Measurements from ENCODE around the gene AP3S2. TPM values are rescaled to one million over a fixed set of nuclear protein-coding genes. Genes with fewer than 3 reads are reported as not detected.

The AP3S2 gene
- total RNA-seq, 2 donors from 2014 or later: 43.7 to 44.7 TPM

GRCh38 chr15:89916660-89917059, 22.9 kb upstream of the AP3S2 start:
- H3K27me3 ChIP-seq (replicated peaks; ENCODE audit: insufficient read depth): no peaks in the 10 kb centered on the region
- no peaks in the 10 kb centered on the region for H3K4me1 ChIP-seq (replicated peaks)
- H3K36me3 ChIP-seq: no peaks in the 10 kb centered on the region
- no peak overlapping the region for H3K27ac ChIP-seq
- 61% methylated on average over 3 of the region's 3 CpGs for WGBS
- intact Hi-C loops (cut with DNase I): no loop called here
- H3K4me3 ChIP-seq: no peak overlapping the region
- TF ChIP-seq POLR2AphosphoS5 (IDR thresholded peaks at IDR 0.05) (no peak), CTCF (IDR thresholded peaks at IDR 0.05) (no peak), POLR2A (IDR thresholded peaks at IDR 0.05) (no peak)
- DNase-seq (ENCODE audit: low spot score): no peak
- no peaks in the 10 kb centered on the region for H3K9me3 ChIP-seq

- no peaks in the 10 kb centered on the region for H3K36me3 ChIP-seq
- peak; percentile 37 for DNase-seq (ENCODE audit: low spot score)
- H3K4me3 ChIP-seq: peak within 1 kb of the TSS; percentile 65 to 78
- no peaks in the 10 kb centered on the region for H3K9me3 ChIP-seq
- intact Hi-C loops (cut with DNase I): loop anchor here (2.0 kb wide), 1 partner anchor 158 kb away; no protein-coding TSS in a partner anchor
- 7% methylated on average over 54 of the region's 57 CpGs for WGBS
- H3K27me3 ChIP-seq (replicated peaks; ENCODE audit: insufficient read depth): no peaks in the 10 kb centered on the region
- no peak for TF ChIP-seq POLR2A (IDR thresholded peaks at IDR 0.05)
- TF ChIP-seq POLR2AphosphoS5 (IDR thresholded peaks at IDR 0.05): no peak
- TF ChIP-seq CTCF (IDR thresholded peaks at IDR 0.05): no peak
- H3K4me1 ChIP-seq (replicated peaks): no peaks in the 10 kb centered on the region
- peak within 1 kb of the TSS; percentile 84 to 87 for H3K27ac ChIP-seq
Observed at GRCh38 chr15:89912674-89913396, 19.0 kb upstream of the AP3S2 start, which contains the start of gene ARPIN. Gene ARPIN, minus strand, starts transcription at chr15:89912952. Its CDS starts 117 bp downstream, at chr15:89912835.

GRCh38 chr15:89912145-89912673, 18.4 kb upstream of the AP3S2 start:
- Histone ChIP-seq H3K36me3 (no peaks in the 10 kb centered on the region), H3K9me3 (no peaks in the 10 kb centered on the region), H3K27ac (peak overlapping the region; percentile 84 to 87), H3K27me3 (replicated peaks; ENCODE audit: insufficient read depth) (no peaks in the 10 kb centered on the region), H3K4me1 (replicated peaks) (no peaks in the 10 kb centered on the region), H3K4me3 (peak overlapping the region; percentile 65 to 78)
- DNase-seq (ENCODE audit: low spot score): peak; percentile 44
- TF ChIP-seq POLR2AphosphoS5 (IDR thresholded peaks at IDR 0.05) (peak; percentile 35), POLR2A (IDR thresholded peaks at IDR 0.05) (peak; percentile 41), CTCF (IDR thresholded peaks at IDR 0.05) (no peak)
- intact Hi-C loops (cut with DNase I): loop anchor here (2.0 kb wide), 1 partner anchor 159 kb away; no protein-coding TSS in a partner anchor
- WGBS: 1% methylated on average over 35 of the region's 36 CpGs

- 85% methylated on average over 6 of the region's 6 CpGs for WGBS
- no peak for DNase-seq (ENCODE audit: low spot score)
Observed at GRCh38 chr15:89910891-89911626, 17.3 kb upstream of the AP3S2 start.

More at GRCh38 chr15:89910891-89911626, 17.3 kb upstream of the AP3S2 start:
- TF ChIP-seq POLR2A (IDR thresholded peaks at IDR 0.05) (no peak), CTCF (IDR thresholded peaks at IDR 0.05) (no peak), POLR2AphosphoS5 (IDR thresholded peaks at IDR 0.05) (no peak)
- peak overlapping the region in 1 of 2 donors; percentile 87 for H3K27ac ChIP-seq
- intact Hi-C loops (cut with DNase I): no loop called here
- no peak overlapping the region for H3K4me3 ChIP-seq
- no peaks in the 10 kb centered on the region for H3K27me3 ChIP-seq (replicated peaks; ENCODE audit: insufficient read depth)
- H3K9me3 ChIP-seq: no peaks in the 10 kb centered on the region
- no peaks in the 10 kb centered on the region for H3K36me3 ChIP-seq
- H3K4me1 ChIP-seq (replicated peaks): no peaks in the 10 kb centered on the region
